HCT116 (cell line): ENCODE results near the gene ENOSF1. TPM values are rescaled to one million over a fixed set of nuclear protein-coding genes. Genes with fewer than 3 reads are reported as not detected.

Source experiments
- ATAC-seq: fragments of 200-7000 bp; cut with Tn5 transposase; 2 replicates; pipeline ENCODE4 v1.9.1; 2020; ENCODE audit warnings: mild to moderate bottlenecking, moderate library complexity
- BruUV-seq: library from RNA; stranded (reverse); fragments of 400-500 nt; replicated peaks from 2 replicates; lab custom pipeline; 2021; lab: Mats Ljungman, UMichigan
- CTCF ChIA-PET: fragments of 300-600 bp; sonication (Branson Sonifier 250); formaldehyde crosslinking; loops from one replicate; lab custom pipeline; 2021; ENCODE audit warnings: antibody characterized with exemption; lab: Charles Lee
- POLR2A ChIA-PET: fragments of 300-600, 350-600 bp; sonication (Branson Sonifier 250); formaldehyde crosslinking; loops from one replicate; lab custom pipeline; 2021; ENCODE audit warnings: antibody characterized with exemption; lab: Charles Lee
- RAD21 ChIA-PET, 2 experiments: fragments of 300-600 bp; sonication (Branson Sonifier 250); formaldehyde crosslinking; loops; one replicate each; lab custom pipeline; 2023; ENCODE audit warnings: low total read pairs in 2 of 2; ENCODE audit not compliant: uncharacterized antibody in 2 of 2, unreplicated experiment in 2 of 2, low non-redundant PET in 1 of 2; lab: Charles Lee
- DNase-seq: peaks from one replicate; pipeline ENCODE4 v3.0.0-alpha.2; 2010; ENCODE audit warnings: low read depth, low spot score
- H2AFZ ChIP-seq: fragments of 200-600 bp; shearing (Covaris generic), sonication (generic); 2 replicates; pipeline ENCODE4 v1.6.1; 2017; ENCODE audit warnings: low read depth, mixed run types, mixed read lengths, antibody characterized with exemption, low read length; ENCODE audit not compliant: poor library complexity, severe bottlenecking
- H3K27ac ChIP-seq: 2 replicates; pipeline ENCODE4 v1.5.1; 2012; ENCODE audit warnings: low read depth, low read length
- H3K27me3 ChIP-seq: fragments of 200-600 bp; sonication (generic); 2 replicates; pipeline ENCODE4 v1.6.1; 2016; ENCODE audit warnings: mixed run types, low read length, mixed read lengths; ENCODE audit not compliant: insufficient read depth
- H3K36me3 ChIP-seq, 2 experiments: fragments of 200-500 bp in 1 of 2; fragments of 200-600 bp in 1 of 2; sonication (Bioruptor generic) in 1 of 2; sonication (generic) in 1 of 2; 2 replicates each; pipeline versions ENCODE4 v1.5.1 to v1.6.1; 2014 to 2016; ENCODE audit warnings: low read length in 2 of 2, inconsistent platforms in 1 of 2, mixed read lengths in 1 of 2, mixed run types in 1 of 2; ENCODE audit not compliant: insufficient read depth in 2 of 2, control insufficient read depth in 1 of 2
- H3K4me1 ChIP-seq, 2 experiments: fragments of 200-600 bp in 1 of 2; sonication (generic) in 1 of 2; 2 replicates each; pipeline versions ENCODE4 v1.5.1 to v1.6.1; 2012 to 2017; ENCODE audit warnings: low read length in 2 of 2, inconsistent platforms in 1 of 2, mild to moderate bottlenecking in 1 of 2, mixed read lengths in 1 of 2, mixed run types in 1 of 2, moderate library complexity in 1 of 2; ENCODE audit not compliant: insufficient read depth in 2 of 2, control insufficient read depth in 1 of 2
- H3K4me2 ChIP-seq: fragments of 200-600 bp; sonication (generic); 2 replicates; pipeline ENCODE4 v1.6.1; 2017; ENCODE audit warnings: mixed run types, low read length, mixed read lengths
- H3K4me3 ChIP-seq, 2 experiments: fragments of 200-600 bp in 1 of 2; sonication (generic) in 1 of 2; replicated peaks in 1 of 2; 2 replicates each; pipeline ENCODE4 v1.5.1; 2011 to 2016; ENCODE audit warnings: low read length in 2 of 2, control low read depth in 1 of 2, low read depth in 1 of 2, mild to moderate bottlenecking in 1 of 2, mixed read lengths in 1 of 2, mixed run types in 1 of 2
- H3K79me2 ChIP-seq: fragments of 200-600 bp; sonication (generic); 2 replicates; pipeline ENCODE4 v1.6.1; 2017; ENCODE audit warnings: mild to moderate bottlenecking, mixed run types, low read length, moderate library complexity, mixed read lengths; ENCODE audit not compliant: insufficient read depth
- H3K9ac ChIP-seq: fragments of 200-600 bp; sonication (generic); 2 replicates; pipeline ENCODE4 v1.6.1; 2016; ENCODE audit warnings: low read length, mixed read lengths
- H3K9me2 ChIP-seq: fragments of 200-600 bp; sonication (generic), shearing (Covaris generic); 2 replicates; pipeline ENCODE4 v1.6.1; 2017; ENCODE audit warnings: mixed run types, mild to moderate bottlenecking, moderate library complexity; ENCODE audit not compliant: insufficient read depth
- H3K9me3 ChIP-seq, 2 experiments: fragments of 200-500 bp in 1 of 2; fragments of 200-600 bp in 1 of 2; sonication (Bioruptor generic) in 1 of 2; sonication (generic) in 1 of 2; 2 replicates each; pipeline ENCODE4 v1.6.1; 2014 to 2017; ENCODE audit warnings: low read length in 2 of 2, mixed read lengths in 2 of 2, inconsistent platforms in 1 of 2, low read depth in 1 of 2, mild to moderate bottlenecking in 1 of 2, mixed run types in 1 of 2, moderate library complexity in 1 of 2; ENCODE audit not compliant: control insufficient read depth in 1 of 2, insufficient read depth in 1 of 2
- H4K20me1 ChIP-seq: fragments of 200-600 bp; sonication (generic), shearing (Covaris generic); 2 replicates; pipeline ENCODE4 v1.6.1; 2017; ENCODE audit warnings: mixed run types, mild to moderate bottlenecking, moderate library complexity; ENCODE audit not compliant: insufficient read depth
- CEBPB ChIP-seq: IDR thresholded peaks from 2 replicates; pipeline ENCODE4 v1.6.1; 2012; ENCODE audit warnings: low read depth
- EZH2 ChIP-seq: fragments of 200-600 bp; sonication (generic); IDR thresholded peaks from 2 replicates; pipeline ENCODE4 v1.6.1; 2017; ENCODE audit warnings: antibody characterized with exemption, mixed run types
- EZH2phosphoT487 ChIP-seq: fragments of 200-600 bp; IDR thresholded peaks from 2 replicates; pipeline ENCODE4 v1.6.1; 2018; ENCODE audit warnings: antibody characterized with exemption, borderline replicate concordance
- JUND ChIP-seq: IDR thresholded peaks from 2 replicates; pipeline ENCODE4 v1.6.1; 2012
- SRF ChIP-seq: IDR thresholded peaks from 2 replicates; pipeline ENCODE4 v1.6.1; 2012; ENCODE audit warnings: low read depth
- TCF7L2 ChIP-seq: IDR thresholded peaks from 2 replicates; pipeline ENCODE4 v1.7.0; 2011; ENCODE audit warnings: borderline replicate concordance, inconsistent platforms; ENCODE audit not compliant: insufficient read depth, insufficient read length; ENCODE audit errors: extremely low read depth
- YY1 ChIP-seq: IDR thresholded peaks from 2 replicates; pipeline ENCODE4 v1.6.1; 2011; ENCODE audit warnings: low read length, low read depth, moderate library complexity, mild to moderate bottlenecking; ENCODE audit not compliant: insufficient replicate concordance; ENCODE audit errors: extremely low read depth
- ZFX ChIP-seq: fragments of 450-650 bp; IDR thresholded peaks from 2 replicates; pipeline ENCODE4 v1.6.1; 2017
- ZNF274 ChIP-seq: fragments of 200-500 bp; sonication (Bioruptor generic); IDR thresholded peaks from 2 replicates; pipeline ENCODE4 v1.6.1; 2014; ENCODE audit warnings: mild to moderate bottlenecking, low read depth, low read length, inconsistent platforms
- intact Hi-C: fragments of 100-400 bp; cut with micrococcal nuclease; formaldehyde crosslinking; loops from 2 replicates; pipeline ENCODE4 v1.10.0; 2022
- total RNA-seq: library from RNA; stranded (reverse); gene quantifications from one replicate; pipeline ENCODE4 v1.2.1, GENCODE V29; 2021; ENCODE audit not compliant: unreplicated experiment
- TF ChIP-seq, protein P1 (sequence below): IDR thresholded peaks from 2 replicates; pipeline ENCODE4 v1.6.1; 2012
- TF ChIP-seq, protein P2 (sequence below), 3 experiments: fragments of 200-600 bp in 1 of 3; sonication (generic) in 1 of 3; IDR thresholded peaks in 2 of 3; conservative IDR thresholded peaks in 1 of 3; 2 replicates each; pipeline ENCODE4 v1.5.1; 2012 to 2017; ENCODE audit warnings: low read depth in 2 of 3, low read length in 2 of 3, antibody characterized with exemption in 1 of 3, borderline replicate concordance in 1 of 3, control low read depth in 1 of 3, mild to moderate bottlenecking in 1 of 3, mixed read lengths in 1 of 3, mixed run types in 1 of 3, moderate library complexity in 1 of 3; ENCODE audit not compliant: insufficient read depth in 1 of 3

The ENOSF1 gene
- total RNA-seq, 1 experiment from 2014 or later: 90.0 TPM

DNA sequence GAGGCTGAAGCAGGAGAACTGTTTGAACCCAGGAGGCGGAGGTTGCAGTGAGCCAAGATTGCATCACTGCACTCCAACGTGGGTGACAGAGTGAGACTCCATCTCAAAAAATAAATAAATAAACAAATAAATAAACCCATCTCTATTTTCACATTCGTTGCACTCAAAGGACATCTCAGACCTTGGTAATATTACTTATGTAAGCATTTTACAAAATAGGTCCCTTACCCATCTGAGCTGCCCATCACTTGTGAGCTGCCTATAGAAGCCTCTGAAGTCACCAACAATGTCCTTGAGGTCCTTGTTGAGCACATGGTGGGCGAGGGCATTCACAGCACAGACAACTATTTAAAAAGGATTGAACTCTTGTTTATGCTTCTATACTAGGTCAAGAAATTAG is 15.4 kb downstream of the ENOSF1 start:
- peaks cover 47% of the 10 kb centered on the region for H3K79me2 ChIP-seq
- peaks cover 4% of the 10 kb centered on the region in 2 experiments; a peak in 2 of 4 replicates for H3K4me1 ChIP-seq
- intact Hi-C loops: no loop called here
- H3K9me3 ChIP-seq: no peaks in the 10 kb centered on the region
- H3K36me3 ChIP-seq: peaks cover 9 to 37% of the 10 kb centered on the region in 2 experiments
- DNase-seq (no peak), ATAC-seq (no peak)
- no peaks in the 10 kb centered on the region for H4K20me1 ChIP-seq
- no peak overlapping the region for H3K27ac ChIP-seq
- ChIA-PET RAD21 (interaction anchor here in 1 of 2 experiments (0.6 kb wide), 1 partner anchor 69 kb away, joined by 3 read pairs; no protein-coding TSS in a partner anchor), POLR2A (no interaction called here), CTCF (no interaction called here)
- TF ChIP-seq JUND (0 out of 2 replicates have a peak, but pooled peaks have one; percentile 7), TCF7L2 (no peak)
- H3K4me3 ChIP-seq: no peak overlapping the region
- H3K9me2 ChIP-seq: no peaks in the 10 kb centered on the region
- no peak overlapping the region for H3K4me2 ChIP-seq
- no peak overlapping the region for H3K9ac ChIP-seq
- no peaks in the 10 kb centered on the region for H3K27me3 ChIP-seq
- no peak overlapping the region for H2AFZ ChIP-seq
- BruUV-seq: no TSS peak

DNA sequence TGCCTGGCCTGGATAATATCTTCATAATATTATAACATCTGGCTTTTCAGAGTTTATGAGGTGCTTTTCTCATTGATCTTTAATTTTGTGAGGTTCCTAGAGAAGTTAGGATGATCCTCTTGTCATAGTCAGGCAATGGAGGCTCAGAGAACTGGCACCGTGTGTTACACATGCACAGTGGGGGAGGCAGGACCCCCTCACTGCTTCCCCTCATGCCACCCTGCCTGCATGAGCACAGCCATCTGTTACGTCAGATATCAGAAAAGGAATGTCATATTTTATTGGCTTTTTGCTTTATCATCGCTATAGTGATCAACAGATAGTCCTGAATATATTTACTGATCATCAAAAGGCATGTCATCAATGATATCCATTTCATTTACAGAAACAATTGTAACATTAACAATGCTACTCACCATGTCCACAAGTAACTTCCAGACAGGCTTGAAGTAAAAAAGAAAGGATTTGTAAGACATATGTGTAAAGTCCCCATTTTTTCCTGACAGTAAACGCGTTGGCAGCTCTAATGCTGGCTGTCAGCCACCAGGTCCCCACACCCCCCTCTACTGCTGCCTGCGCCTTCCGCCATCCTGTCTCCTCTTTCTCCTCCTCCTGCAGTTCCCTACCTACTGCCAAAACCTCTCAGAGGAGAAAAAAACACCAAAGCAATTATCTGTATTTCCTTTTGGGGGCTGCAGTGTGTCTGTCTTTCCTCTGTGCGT is 18.8 kb downstream of the ENOSF1 start:
- ATAC-seq: no peak
- no peaks in the 10 kb centered on the region for H4K20me1 ChIP-seq
- no peaks in the 10 kb centered on the region for H3K9me3 ChIP-seq
- H3K9ac ChIP-seq: no peak overlapping the region
- TF ChIP-seq, protein P1, sequence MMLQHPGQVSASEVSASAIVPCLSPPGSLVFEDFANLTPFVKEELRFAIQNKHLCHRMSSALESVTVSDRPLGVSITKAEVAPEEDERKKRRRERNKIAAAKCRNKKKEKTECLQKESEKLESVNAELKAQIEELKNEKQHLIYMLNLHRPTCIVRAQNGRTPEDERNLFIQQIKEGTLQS: no peak
- TF ChIP-seq ZNF274 (no peak), YY1 (no peak), TCF7L2 (no peak), CEBPB (no peak), EZH2phosphoT487 (no peak), SRF (no peak), EZH2 (no peak), JUND (no peak), ZFX (no peak)
- TF ChIP-seq, protein P2, sequence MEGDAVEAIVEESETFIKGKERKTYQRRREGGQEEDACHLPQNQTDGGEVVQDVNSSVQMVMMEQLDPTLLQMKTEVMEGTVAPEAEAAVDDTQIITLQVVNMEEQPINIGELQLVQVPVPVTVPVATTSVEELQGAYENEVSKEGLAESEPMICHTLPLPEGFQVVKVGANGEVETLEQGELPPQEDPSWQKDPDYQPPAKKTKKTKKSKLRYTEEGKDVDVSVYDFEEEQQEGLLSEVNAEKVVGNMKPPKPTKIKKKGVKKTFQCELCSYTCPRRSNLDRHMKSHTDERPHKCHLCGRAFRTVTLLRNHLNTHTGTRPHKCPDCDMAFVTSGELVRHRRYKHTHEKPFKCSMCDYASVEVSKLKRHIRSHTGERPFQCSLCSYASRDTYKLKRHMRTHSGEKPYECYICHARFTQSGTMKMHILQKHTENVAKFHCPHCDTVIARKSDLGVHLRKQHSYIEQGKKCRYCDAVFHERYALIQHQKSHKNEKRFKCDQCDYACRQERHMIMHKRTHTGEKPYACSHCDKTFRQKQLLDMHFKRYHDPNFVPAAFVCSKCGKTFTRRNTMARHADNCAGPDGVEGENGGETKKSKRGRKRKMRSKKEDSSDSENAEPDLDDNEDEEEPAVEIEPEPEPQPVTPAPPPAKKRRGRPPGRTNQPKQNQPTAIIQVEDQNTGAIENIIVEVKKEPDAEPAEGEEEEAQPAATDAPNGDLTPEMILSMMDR (IDR thresholded peaks at IDR 0.05 in 2 of 3, conservative IDR thresholded peaks at IDR 0.05 in 1 of 3; ENCODE audit: borderline replicate concordance in 1 of 3, insufficient read depth in 1 of 3, low read depth in 2 of 3, low read length in 2 of 3): no peak
- peaks cover 4% of the 10 kb centered on the region in 2 experiments; a peak in 2 of 4 replicates for H3K4me1 ChIP-seq
- H3K79me2 ChIP-seq: peaks cover 23% of the 10 kb centered on the region
- peaks cover 7 to 39% of the 10 kb centered on the region in 2 experiments; a peak in 3 of 4 replicates for H3K36me3 ChIP-seq
- ChIA-PET CTCF (no interaction called here), POLR2A (interaction anchor here (0.5 kb wide), 1 partner anchor 354 kb away, joined by 3 read pairs; no protein-coding TSS in a partner anchor), RAD21 (no interaction called here)
- no peak overlapping the region for H2AFZ ChIP-seq
- DNase-seq: no peak
- H3K9me2 ChIP-seq: no peaks in the 10 kb centered on the region
- no peak overlapping the region for H3K27ac ChIP-seq
- no peak overlapping the region for H3K4me2 ChIP-seq
- no peaks in the 10 kb centered on the region for H3K27me3 ChIP-seq
- no TSS peak for BruUV-seq
- no peak overlapping the region for H3K4me3 ChIP-seq
- intact Hi-C loops: no loop called here
